ENCODE measurements around the gene PAK2. TPM values are rescaled to one million over a fixed set of nuclear protein-coding genes. Genes with fewer than 3 reads are reported as not detected.
"Not testable (repeated sequence)": the region's sequence is repeated elsewhere in the genome, so short reads cannot be mapped to it uniquely, and the experiment has no call there.

Gene PAK2
- total RNA-seq, 2 donors from 2014 or later, result 27.5 to 28.3 TPM

- Histone ChIP-seq H3K36me3 (replicated peaks in 1 of 2; ENCODE audit: insufficient read depth in 1 of 2, low read depth in 2 of 2) (no peaks in the 10 kb centered on the region), H3K27me3 (no peaks in the 10 kb centered on the region), H3K4me1 (peaks cover 17% of the 10 kb centered on the region), H3K9me3 (no peaks in the 10 kb centered on the region), H3K27ac (no peak overlapping the region), H3K4me3 (no peak overlapping the region)
- intact Hi-C loops (cut with DNase I), result no loop called here
- WGBS, 2 donors, result 83 to 89% methylated on average over 4 of the region's 4 CpGs
- no peak for ATAC-seq
- no peak for DNase-seq
- TF ChIP-seq, protein P1, sequence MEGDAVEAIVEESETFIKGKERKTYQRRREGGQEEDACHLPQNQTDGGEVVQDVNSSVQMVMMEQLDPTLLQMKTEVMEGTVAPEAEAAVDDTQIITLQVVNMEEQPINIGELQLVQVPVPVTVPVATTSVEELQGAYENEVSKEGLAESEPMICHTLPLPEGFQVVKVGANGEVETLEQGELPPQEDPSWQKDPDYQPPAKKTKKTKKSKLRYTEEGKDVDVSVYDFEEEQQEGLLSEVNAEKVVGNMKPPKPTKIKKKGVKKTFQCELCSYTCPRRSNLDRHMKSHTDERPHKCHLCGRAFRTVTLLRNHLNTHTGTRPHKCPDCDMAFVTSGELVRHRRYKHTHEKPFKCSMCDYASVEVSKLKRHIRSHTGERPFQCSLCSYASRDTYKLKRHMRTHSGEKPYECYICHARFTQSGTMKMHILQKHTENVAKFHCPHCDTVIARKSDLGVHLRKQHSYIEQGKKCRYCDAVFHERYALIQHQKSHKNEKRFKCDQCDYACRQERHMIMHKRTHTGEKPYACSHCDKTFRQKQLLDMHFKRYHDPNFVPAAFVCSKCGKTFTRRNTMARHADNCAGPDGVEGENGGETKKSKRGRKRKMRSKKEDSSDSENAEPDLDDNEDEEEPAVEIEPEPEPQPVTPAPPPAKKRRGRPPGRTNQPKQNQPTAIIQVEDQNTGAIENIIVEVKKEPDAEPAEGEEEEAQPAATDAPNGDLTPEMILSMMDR (IDR thresholded peaks at IDR 0.05), result no peak
- no peak for TF ChIP-seq POLR2A (IDR thresholded peaks at IDR 0.05)
Measured at GRCh38 chr3:196872316-196872715, 132.7 kb downstream of the PAK2 start.

DNA sequence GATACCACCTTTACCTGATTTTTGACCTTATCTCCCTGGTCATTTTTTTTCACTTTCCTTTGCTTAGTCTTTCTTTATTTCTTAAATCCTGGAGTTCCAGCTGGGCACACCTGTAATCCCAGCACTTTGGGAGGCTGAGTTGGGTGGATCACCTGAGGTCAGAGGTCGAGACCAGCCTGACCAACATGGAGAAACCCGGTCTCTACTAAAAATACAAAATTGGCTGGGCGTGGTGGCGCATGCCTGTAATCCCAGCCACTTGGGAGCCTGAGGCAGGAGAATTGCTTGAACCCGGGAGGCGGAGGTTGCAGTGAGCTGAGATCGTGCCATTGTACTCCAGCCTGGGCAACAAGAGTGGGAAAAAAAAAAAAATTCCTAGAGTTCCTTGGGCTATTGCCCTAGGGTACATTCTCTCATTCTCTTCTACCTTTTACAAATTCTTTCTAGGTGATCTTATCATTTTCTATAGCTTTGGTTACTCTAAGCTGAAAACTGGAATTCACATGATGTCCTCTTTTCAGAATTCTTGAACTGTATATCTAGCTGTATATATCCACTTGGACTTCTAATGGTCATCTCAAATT, 134.9 kb downstream of the PAK2 start:
- H3K27me3 ChIP-seq; DNase-seq; H3K4me1 ChIP-seq; H3K9me3 ChIP-seq; H3K4me3 ChIP-seq; H3K36me3 ChIP-seq (replicated peaks in 1 of 2; ENCODE audit: insufficient read depth in 1 of 2, low read depth in 2 of 2); H3K27ac ChIP-seq; intact Hi-C loops (cut with DNase I); ATAC-seq: not testable (repeated sequence)
- 93 to 97% methylated on average over 7 of the region's 7 CpGs for WGBS, 2 donors

GRCh38 chr3:196875258-196875657, 135.6 kb downstream of the PAK2 start:
- ATAC-seq, result no peak
- DNase-seq, result no peak
- intact Hi-C loops (cut with DNase I), result no loop called here
- Histone ChIP-seq H3K9me3 (no peaks in the 10 kb centered on the region), H3K36me3 (replicated peaks in 1 of 2; ENCODE audit: insufficient read depth in 1 of 2, low read depth in 2 of 2) (no peaks in the 10 kb centered on the region), H3K27ac (no peak overlapping the region), H3K27me3 (no peaks in the 10 kb centered on the region), H3K4me3 (no peak overlapping the region), H3K4me1 (no peaks in the 10 kb centered on the region)
- TF ChIP-seq, protein P1 (IDR thresholded peaks at IDR 0.05), result no peak
- TF ChIP-seq POLR2A (IDR thresholded peaks at IDR 0.05), result no peak
- 73 to 88% methylated on average over 2 of the region's 2 CpGs for WGBS, 2 donors

Small RNA genes lying within 50 kb of the gene (small RNA-seq; reads per million reads assigned to genes)
- not detected for gene RNU4-89P
- gene RNU6-42P, result not detected
- not detected for gene RNU6-646P

Other genes starting within 250 kb of the PAK2 start
- 1 to 10 TPM; 7.0 to 8.9 TPM for gene RNF168, start 236.1 kb upstream of the PAK2 start, total RNA-seq
- not detected for gene SMCO1, start 224.5 kb upstream of the PAK2 start, total RNA-seq
- 1 to 10 TPM in 1 of 2 donors, under 1 TPM in 1; 0.66 to 4.2 TPM for gene WDR53, start 171.3 kb upstream of the PAK2 start, total RNA-seq
- 1 to 10 TPM; 1.3 to 4.4 TPM for gene FBXO45, start 171.2 kb upstream of the PAK2 start, total RNA-seq
- 1 to 10 TPM in 1 of 2 donors, under 1 TPM in 1; 0.66 to 1.8 TPM for gene NRROS, start 100.2 kb upstream of the PAK2 start, total RNA-seq
- under 1 TPM in 1 of 2 donors, not detected in 1; 0.78 TPM for gene CEP19, start 27.6 kb upstream of the PAK2 start, total RNA-seq
- gene PIGX, start 27.5 kb upstream of the PAK2 start, total RNA-seq, result 10 to 100 TPM; 16.6 to 41.5 TPM
- gene SENP5, start 128.1 kb downstream of the PAK2 start, total RNA-seq, result 10 to 100 TPM; 13.2 to 46.8 TPM
- 10 to 100 TPM in 1 of 2 donors, 1 to 10 TPM in 1; 6.9 to 19.5 TPM for gene NCBP2, start 202.7 kb downstream of the PAK2 start, total RNA-seq
- gene PIGZ, start 229.0 kb downstream of the PAK2 start, total RNA-seq, result 1 to 10 TPM; 1.0 to 1.3 TPM

Measured in body of pancreas (tissue), 4 donors.